Upper lobe of left lung (tissue), 4 donors: ENCODE data around the gene ACSM2B.

Experiments used
- CTCF ChIP-seq, 6 experiments: fragments of 450-650 bp in 4 of 6; fragments of 200-600 bp in 2 of 6; sonication (generic) in 2 of 6; IDR thresholded peaks; one replicate each; pipeline ENCODE4 v1.5.1; 2016 to 2019; ENCODE audit warnings: antibody characterized with exemption in 6 of 6
- EP300 ChIP-seq, 4 donors: sonication (generic); formaldehyde crosslinking; IDR thresholded peaks; one replicate each; pipeline ENCODE4 v1.5.1; 2017; ENCODE audit warnings: antibody characterized with exemption in 4 of 4, control low read depth in 2 of 4
- POLR2AphosphoS5 ChIP-seq, 2 donors: sonication (generic); formaldehyde crosslinking; IDR thresholded peaks; one replicate each; pipeline ENCODE4 v1.5.1; 2017; ENCODE audit warnings: antibody characterized with exemption in 2 of 2

- no peak for TF ChIP-seq CTCF (IDR thresholded peaks at IDR 0.05)
- TF ChIP-seq POLR2AphosphoS5 (IDR thresholded peaks at IDR 0.05) = no peak
- no peak for TF ChIP-seq EP300 (IDR thresholded peaks at IDR 0.05)
These were observed 56.1 kb downstream of the ACSM2B start for GRCh38 chr16:20520103-20520502.
